H9 (cell line): ENCODE measurements around the gene PARD3. TPM values are rescaled to one million over a fixed set of nuclear protein-coding genes. Genes with fewer than 3 reads are reported as not detected.

Experiments used
- DNase-seq: peaks from one replicate; pipeline ENCODE4 v3.0.0-alpha.2; 2017
- H2AFZ ChIP-seq: one replicate; pipeline ENCODE4 v1.6.1; 2013; ENCODE audit warnings: mild to moderate bottlenecking, low read length, control low read depth, moderate library complexity
- H2AK5ac ChIP-seq: 2 replicates; pipeline ENCODE4 v1.6.1; 2013; ENCODE audit warnings: low read length, control low read depth, mixed read lengths; ENCODE audit not compliant: insufficient read length
- H2BK120ac ChIP-seq: one replicate; pipeline ENCODE4 v1.6.1; 2013; ENCODE audit warnings: low read depth, mild to moderate bottlenecking, low read length, control low read depth, inconsistent platforms; ENCODE audit not compliant: poor library complexity, severe bottlenecking
- H2BK12ac ChIP-seq: 2 replicates; pipeline ENCODE4 v1.6.1; 2013; ENCODE audit warnings: low read length, control low read depth, mixed read lengths, low read depth; ENCODE audit not compliant: insufficient read length
- H2BK15ac ChIP-seq: 2 replicates; pipeline ENCODE4 v1.6.1; 2013; ENCODE audit warnings: low read depth, low read length, control low read depth
- H2BK20ac ChIP-seq: one replicate; pipeline ENCODE4 v1.6.1; 2013; ENCODE audit warnings: low read depth, mild to moderate bottlenecking, low read length, control low read depth, inconsistent platforms; ENCODE audit not compliant: poor library complexity, severe bottlenecking
- H2BK5ac ChIP-seq: 2 replicates; pipeline ENCODE4 v1.6.1; 2013; ENCODE audit warnings: low read length, control low read depth, mixed read lengths; ENCODE audit not compliant: insufficient read length
- H3K14ac ChIP-seq: 2 replicates; pipeline ENCODE4 v1.6.1; 2013; ENCODE audit warnings: low read length, control low read depth; ENCODE audit not compliant: insufficient read depth
- H3K18ac ChIP-seq: 2 replicates; pipeline ENCODE4 v1.6.1; 2013; ENCODE audit warnings: low read depth, mild to moderate bottlenecking, mixed read lengths, low read length, control low read depth; ENCODE audit not compliant: insufficient read length
- H3K23ac ChIP-seq: 2 replicates; pipeline ENCODE4 v1.6.1; 2013; ENCODE audit warnings: low read length, control low read depth, mixed read lengths, low read depth; ENCODE audit not compliant: insufficient read length
- H3K23me2 ChIP-seq: 2 replicates; pipeline ENCODE4 v1.6.1; 2013; ENCODE audit warnings: low read depth, mild to moderate bottlenecking, mixed read lengths, low read length, control low read depth; ENCODE audit not compliant: insufficient read length, poor library complexity, severe bottlenecking
- H3K27ac ChIP-seq: 2 replicates; pipeline ENCODE4 v1.5.1; 2013; ENCODE audit warnings: low read length, control low read depth, mixed read lengths, low read depth; ENCODE audit not compliant: insufficient read length
- H3K27me3 ChIP-seq: 2 replicates; pipeline ENCODE4 v1.6.1; 2013; ENCODE audit warnings: low read length, control low read depth, inconsistent platforms; ENCODE audit not compliant: insufficient read depth
- H3K4ac ChIP-seq: 2 replicates; pipeline ENCODE4 v1.6.1; 2013; ENCODE audit warnings: low read depth, mild to moderate bottlenecking, control low read depth, inconsistent platforms, low read length, moderate library complexity
- H3K4me1 ChIP-seq: 2 replicates; pipeline ENCODE4 v1.6.1; 2013; ENCODE audit warnings: low read length, control low read depth, inconsistent platforms; ENCODE audit not compliant: insufficient read depth
- H3K4me2 ChIP-seq: 2 replicates; pipeline ENCODE4 v1.6.1; 2013; ENCODE audit warnings: low read length, control low read depth, mixed read lengths; ENCODE audit not compliant: insufficient read length, insufficient read depth
- H3K56ac ChIP-seq: 2 replicates; pipeline ENCODE4 v1.6.1; 2013; ENCODE audit warnings: low read depth, mild to moderate bottlenecking, mixed read lengths, low read length, control low read depth; ENCODE audit not compliant: insufficient read length
- H3K79me1 ChIP-seq: 2 replicates; pipeline ENCODE4 v1.6.1; 2013; ENCODE audit warnings: low read depth, mild to moderate bottlenecking, moderate library complexity, low read length, control low read depth, inconsistent platforms; ENCODE audit not compliant: insufficient read depth, poor library complexity, severe bottlenecking
- H3K79me2 ChIP-seq: 2 replicates; pipeline ENCODE4 v1.6.1; 2013; ENCODE audit warnings: low read length, control low read depth, inconsistent platforms; ENCODE audit not compliant: insufficient read depth
- H3K9ac ChIP-seq: 2 replicates; pipeline ENCODE4 v1.6.1; 2013; ENCODE audit warnings: low read length, control low read depth, mixed read lengths; ENCODE audit not compliant: insufficient read length; ENCODE audit errors: extremely low read depth
- H3K9me3 ChIP-seq: one replicate; pipeline ENCODE4 v1.6.1; 2013; ENCODE audit warnings: low read depth, low read length, inconsistent platforms; ENCODE audit not compliant: control insufficient read depth
- H3T11ph ChIP-seq: one replicate; pipeline ENCODE4 v1.6.1; 2013; ENCODE audit warnings: mild to moderate bottlenecking, low read length, control low read depth, inconsistent platforms
- H4K20me1 ChIP-seq: one replicate; pipeline ENCODE4 v1.6.1; 2013; ENCODE audit not compliant: control insufficient read depth, insufficient read length, insufficient read depth
- H4K5ac ChIP-seq: 2 replicates; pipeline ENCODE4 v1.6.1; 2013; ENCODE audit warnings: low read depth, mild to moderate bottlenecking, mixed read lengths, low read length, control low read depth; ENCODE audit not compliant: insufficient read length
- H4K8ac ChIP-seq: replicated peaks from 2 replicates; pipeline ENCODE4 v1.6.1; 2013; ENCODE audit warnings: low read length, control low read depth, mixed read lengths, low read depth; ENCODE audit not compliant: insufficient read length
- H4K91ac ChIP-seq: 2 replicates; pipeline ENCODE4 v1.6.1; 2013; ENCODE audit warnings: low read depth, mild to moderate bottlenecking, moderate library complexity, mixed read lengths, low read length, control low read depth; ENCODE audit not compliant: insufficient read length
- H3K27ac Mint-ChIP-seq, 3 experiments: 2 replicates in 2 of 3; 3 replicates in 1 of 3; pipeline ENCODE4 v1.8.0; 2020 to 2021; ENCODE audit warnings: mixed read lengths in 3 of 3, mild to moderate bottlenecking in 1 of 3, moderate library complexity in 1 of 3
- H3K27me3 Mint-ChIP-seq: 2 replicates; pipeline ENCODE4 v1.8.0; 2021; ENCODE audit warnings: low read depth, mild to moderate bottlenecking, moderate library complexity, mixed read lengths
- H3K36me3 Mint-ChIP-seq, 3 experiments: 2 replicates in 2 of 3; 3 replicates in 1 of 3; pipeline ENCODE4 v1.8.0; 2020 to 2021; ENCODE audit warnings: low read depth in 3 of 3, mixed read lengths in 3 of 3; ENCODE audit not compliant: insufficient read depth in 1 of 3
- H3K4me1 Mint-ChIP-seq, 2 experiments: 2 replicates each; pipeline ENCODE4 v1.8.0; 2020; ENCODE audit warnings: mixed read lengths in 2 of 2
- H3K4me3 Mint-ChIP-seq, 2 experiments: 2 replicates in 1 of 2; 3 replicates in 1 of 2; pipeline ENCODE4 v1.8.0; 2020 to 2021; ENCODE audit warnings: mild to moderate bottlenecking in 2 of 2, mixed read lengths in 2 of 2, moderate library complexity in 1 of 2
- H3K9me3 Mint-ChIP-seq, 2 experiments: 2 replicates in 1 of 2; 3 replicates in 1 of 2; pipeline ENCODE4 v1.8.0; 2020; ENCODE audit warnings: mild to moderate bottlenecking in 2 of 2, mixed read lengths in 2 of 2, moderate library complexity in 1 of 2
- CTCF ChIP-seq: fragments of 200-600 bp; sonication (generic); conservative IDR thresholded peaks from 3 replicates; pipeline ENCODE4 v1.8.0; 2021; ENCODE audit warnings: antibody characterized with exemption, mild to moderate bottlenecking
- WGBS: extraction: QIAGEN DNeasy Blood & Tissue Kit; methylation state at CpG from one replicate; pipeline ENCODE4 v1.1.7; 2013; ENCODE audit warnings: missing lambda C conversion rate, low lambda C conversion rate, mixed read lengths; ENCODE audit not compliant: insufficient read length; ENCODE audit errors: extremely low coverage; 5-methylcytosine and 5-hydroxymethylcytosine counted together
- total RNA-seq: library from RNA; stranded (reverse); gene quantifications from 2 replicates; pipeline ENCODE4 v1.2.1, GENCODE V29; 2021

Gene PARD3
- total RNA-seq, 1 experiment from 2014 or later: 44.7 TPM

- no peak overlapping the region for H3K23ac ChIP-seq
- Mint-ChIP-seq H3K27ac (no peak overlapping the region; a peak in 1 of 7 replicates), H3K4me1 (peaks cover 21 to 24% of the 10 kb centered on the region in 2 experiments), H3K36me3 (no peaks in the 10 kb centered on the region), H3K27me3 (no peaks in the 10 kb centered on the region), H3K4me3 (no peak overlapping the region), H3K9me3 (no peaks in the 10 kb centered on the region)
- no peaks in the 10 kb centered on the region for H4K20me1 ChIP-seq
- H3K27me3 ChIP-seq: no peaks in the 10 kb centered on the region
- no peak overlapping the region for H3K9ac ChIP-seq
- no peaks in the 10 kb centered on the region for H3K79me2 ChIP-seq
- no peak overlapping the region for H3K18ac ChIP-seq
- H3K27ac ChIP-seq: no peak overlapping the region
- no peaks in the 10 kb centered on the region for H3K9me3 ChIP-seq
- no peak for TF ChIP-seq CTCF
- H3K23me2 ChIP-seq: no peaks in the 10 kb centered on the region
- H4K8ac ChIP-seq: no peak overlapping the region
- H2AK5ac ChIP-seq: no peak overlapping the region
- H3T11ph ChIP-seq: no peak overlapping the region
- H3K14ac ChIP-seq: no peak overlapping the region
- H3K4me2 ChIP-seq: no peak overlapping the region
- no peak overlapping the region for H2BK5ac ChIP-seq
- H2BK20ac ChIP-seq: no peak overlapping the region
- no peak overlapping the region for H3K56ac ChIP-seq
- WGBS: no CpG with 5 or more reads among the region's 4 CpGs
- H3K79me1 ChIP-seq: no peaks in the 10 kb centered on the region
- peaks cover 6% of the 10 kb centered on the region; the same call in 1 of the 2 replicates for H3K4me1 ChIP-seq
- no peak overlapping the region for H4K5ac ChIP-seq
- no peak overlapping the region for H2BK120ac ChIP-seq
- H2BK15ac ChIP-seq: no peak overlapping the region
- H2AFZ ChIP-seq: no peak overlapping the region
- DNase-seq: no peak
- no peak overlapping the region for H4K91ac ChIP-seq
- no peak overlapping the region for H2BK12ac ChIP-seq
- H3K4ac ChIP-seq: no peak overlapping the region
These were observed 522.9 kb downstream of the PARD3 start for GRCh38 chr10:34292194-34292565.
